ENCODE measurements around the gene NLRP7.
"Not testable (repeated sequence)": the region's sequence is repeated elsewhere in the genome, so short reads cannot be mapped to it uniquely, and the experiment has no call there.

DNA sequence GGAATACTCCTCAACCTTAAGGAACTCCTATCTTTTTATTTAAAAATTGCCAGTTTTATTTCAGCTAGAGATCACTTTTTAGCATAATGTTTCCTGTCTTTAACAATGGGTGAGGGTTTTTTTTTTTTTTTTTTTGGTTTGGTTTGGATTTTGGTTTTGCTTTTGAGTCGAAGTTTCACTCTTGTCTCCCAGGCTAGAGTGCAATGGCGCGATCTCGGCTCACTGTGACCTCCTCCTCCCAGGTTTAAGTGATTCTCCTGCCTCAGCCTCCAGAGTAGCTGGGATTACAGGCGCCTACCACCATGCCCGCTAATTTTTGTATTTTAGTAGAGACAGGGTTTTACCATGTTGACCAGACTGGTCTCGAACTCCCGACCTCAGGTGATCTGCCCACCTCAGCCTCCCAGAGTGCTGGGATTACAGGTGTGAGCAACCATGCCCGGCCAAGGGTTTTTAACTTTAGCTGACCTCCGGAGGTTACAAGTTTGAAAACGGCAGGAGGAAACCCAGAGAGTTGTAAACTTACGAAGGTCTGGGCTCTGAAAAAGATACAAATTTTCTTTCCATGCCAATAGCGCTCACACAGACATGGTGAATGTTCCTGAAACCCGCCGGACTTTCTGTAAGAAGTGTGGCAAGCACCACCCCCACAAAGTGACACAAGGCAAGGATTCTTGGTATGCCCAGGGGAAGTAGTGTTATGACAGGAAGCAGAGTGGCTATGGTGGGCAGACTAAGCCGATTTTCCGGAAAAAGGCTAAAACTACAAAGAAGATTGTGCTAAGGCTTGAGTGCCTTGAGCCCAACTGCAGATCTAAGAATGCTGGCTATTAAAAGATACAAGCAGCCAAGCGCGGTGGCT is 26.1 kb upstream of the NLRP7 start:
- not testable (repeated sequence) for TF ChIP-seq POLR2A, EP300 (IDR thresholded peaks at IDR 0.05)
- TF ChIP-seq, protein P1, sequence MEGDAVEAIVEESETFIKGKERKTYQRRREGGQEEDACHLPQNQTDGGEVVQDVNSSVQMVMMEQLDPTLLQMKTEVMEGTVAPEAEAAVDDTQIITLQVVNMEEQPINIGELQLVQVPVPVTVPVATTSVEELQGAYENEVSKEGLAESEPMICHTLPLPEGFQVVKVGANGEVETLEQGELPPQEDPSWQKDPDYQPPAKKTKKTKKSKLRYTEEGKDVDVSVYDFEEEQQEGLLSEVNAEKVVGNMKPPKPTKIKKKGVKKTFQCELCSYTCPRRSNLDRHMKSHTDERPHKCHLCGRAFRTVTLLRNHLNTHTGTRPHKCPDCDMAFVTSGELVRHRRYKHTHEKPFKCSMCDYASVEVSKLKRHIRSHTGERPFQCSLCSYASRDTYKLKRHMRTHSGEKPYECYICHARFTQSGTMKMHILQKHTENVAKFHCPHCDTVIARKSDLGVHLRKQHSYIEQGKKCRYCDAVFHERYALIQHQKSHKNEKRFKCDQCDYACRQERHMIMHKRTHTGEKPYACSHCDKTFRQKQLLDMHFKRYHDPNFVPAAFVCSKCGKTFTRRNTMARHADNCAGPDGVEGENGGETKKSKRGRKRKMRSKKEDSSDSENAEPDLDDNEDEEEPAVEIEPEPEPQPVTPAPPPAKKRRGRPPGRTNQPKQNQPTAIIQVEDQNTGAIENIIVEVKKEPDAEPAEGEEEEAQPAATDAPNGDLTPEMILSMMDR (IDR thresholded peaks at IDR 0.05): not testable (repeated sequence)
